Measurements from ENCODE around the gene INSYN2A. TPM values are rescaled to one million over a fixed set of nuclear protein-coding genes. Genes with fewer than 3 reads are reported as not detected.

INSYN2A gene
- total RNA-seq, 1 experiment from 2014 or later: 0.13 TPM

DNA sequence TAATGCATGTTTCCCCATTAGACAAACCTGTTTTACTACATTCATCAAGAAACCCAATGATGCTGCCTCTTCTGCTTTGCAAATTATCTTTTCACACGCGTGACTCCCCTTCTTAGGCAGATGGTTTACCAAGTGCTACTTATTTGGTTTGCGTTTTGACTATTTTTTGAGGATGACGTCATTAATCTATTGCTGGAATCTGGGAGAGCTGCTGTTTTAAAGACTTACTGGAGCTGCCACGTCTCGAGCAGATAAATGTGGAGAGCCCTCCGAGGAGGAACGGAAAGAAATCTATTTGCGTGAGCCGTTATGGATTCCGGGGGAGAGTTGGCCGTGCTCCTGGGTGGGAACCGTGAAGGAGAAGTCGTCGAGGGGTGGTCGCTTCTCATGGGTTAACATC is 19.7 kb downstream of the INSYN2A start (continued):
- TF ChIP-seq, protein P1, sequence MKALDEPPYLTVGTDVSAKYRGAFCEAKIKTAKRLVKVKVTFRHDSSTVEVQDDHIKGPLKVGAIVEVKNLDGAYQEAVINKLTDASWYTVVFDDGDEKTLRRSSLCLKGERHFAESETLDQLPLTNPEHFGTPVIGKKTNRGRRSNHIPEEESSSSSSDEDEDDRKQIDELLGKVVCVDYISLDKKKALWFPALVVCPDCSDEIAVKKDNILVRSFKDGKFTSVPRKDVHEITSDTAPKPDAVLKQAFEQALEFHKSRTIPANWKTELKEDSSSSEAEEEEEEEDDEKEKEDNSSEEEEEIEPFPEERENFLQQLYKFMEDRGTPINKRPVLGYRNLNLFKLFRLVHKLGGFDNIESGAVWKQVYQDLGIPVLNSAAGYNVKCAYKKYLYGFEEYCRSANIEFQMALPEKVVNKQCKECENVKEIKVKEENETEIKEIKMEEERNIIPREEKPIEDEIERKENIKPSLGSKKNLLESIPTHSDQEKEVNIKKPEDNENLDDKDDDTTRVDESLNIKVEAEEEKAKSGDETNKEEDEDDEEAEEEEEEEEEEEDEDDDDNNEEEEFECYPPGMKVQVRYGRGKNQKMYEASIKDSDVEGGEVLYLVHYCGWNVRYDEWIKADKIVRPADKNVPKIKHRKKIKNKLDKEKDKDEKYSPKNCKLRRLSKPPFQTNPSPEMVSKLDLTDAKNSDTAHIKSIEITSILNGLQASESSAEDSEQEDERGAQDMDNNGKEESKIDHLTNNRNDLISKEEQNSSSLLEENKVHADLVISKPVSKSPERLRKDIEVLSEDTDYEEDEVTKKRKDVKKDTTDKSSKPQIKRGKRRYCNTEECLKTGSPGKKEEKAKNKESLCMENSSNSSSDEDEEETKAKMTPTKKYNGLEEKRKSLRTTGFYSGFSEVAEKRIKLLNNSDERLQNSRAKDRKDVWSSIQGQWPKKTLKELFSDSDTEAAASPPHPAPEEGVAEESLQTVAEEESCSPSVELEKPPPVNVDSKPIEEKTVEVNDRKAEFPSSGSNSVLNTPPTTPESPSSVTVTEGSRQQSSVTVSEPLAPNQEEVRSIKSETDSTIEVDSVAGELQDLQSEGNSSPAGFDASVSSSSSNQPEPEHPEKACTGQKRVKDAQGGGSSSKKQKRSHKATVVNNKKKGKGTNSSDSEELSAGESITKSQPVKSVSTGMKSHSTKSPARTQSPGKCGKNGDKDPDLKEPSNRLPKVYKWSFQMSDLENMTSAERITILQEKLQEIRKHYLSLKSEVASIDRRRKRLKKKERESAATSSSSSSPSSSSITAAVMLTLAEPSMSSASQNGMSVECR (CRISPR knock-in tag; IDR thresholded peaks at IDR 0.05; ENCODE audit: borderline replicate concordance): no peak
- TF ChIP-seq OVOL2 (CRISPR knock-in tag; IDR thresholded peaks at IDR 0.05; ENCODE audit: borderline replicate concordance): no peak
- TF ChIP-seq CREB1 (CRISPR knock-in tag; IDR thresholded peaks at IDR 0.05): no peak
- TF ChIP-seq, protein P2, sequence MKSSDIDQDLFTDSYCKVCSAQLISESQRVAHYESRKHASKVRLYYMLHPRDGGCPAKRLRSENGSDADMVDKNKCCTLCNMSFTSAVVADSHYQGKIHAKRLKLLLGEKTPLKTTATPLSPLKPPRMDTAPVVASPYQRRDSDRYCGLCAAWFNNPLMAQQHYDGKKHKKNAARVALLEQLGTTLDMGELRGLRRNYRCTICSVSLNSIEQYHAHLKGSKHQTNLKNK (CRISPR knock-in tag; IDR thresholded peaks at IDR 0.05): no peak
- TF ChIP-seq, protein P3, sequence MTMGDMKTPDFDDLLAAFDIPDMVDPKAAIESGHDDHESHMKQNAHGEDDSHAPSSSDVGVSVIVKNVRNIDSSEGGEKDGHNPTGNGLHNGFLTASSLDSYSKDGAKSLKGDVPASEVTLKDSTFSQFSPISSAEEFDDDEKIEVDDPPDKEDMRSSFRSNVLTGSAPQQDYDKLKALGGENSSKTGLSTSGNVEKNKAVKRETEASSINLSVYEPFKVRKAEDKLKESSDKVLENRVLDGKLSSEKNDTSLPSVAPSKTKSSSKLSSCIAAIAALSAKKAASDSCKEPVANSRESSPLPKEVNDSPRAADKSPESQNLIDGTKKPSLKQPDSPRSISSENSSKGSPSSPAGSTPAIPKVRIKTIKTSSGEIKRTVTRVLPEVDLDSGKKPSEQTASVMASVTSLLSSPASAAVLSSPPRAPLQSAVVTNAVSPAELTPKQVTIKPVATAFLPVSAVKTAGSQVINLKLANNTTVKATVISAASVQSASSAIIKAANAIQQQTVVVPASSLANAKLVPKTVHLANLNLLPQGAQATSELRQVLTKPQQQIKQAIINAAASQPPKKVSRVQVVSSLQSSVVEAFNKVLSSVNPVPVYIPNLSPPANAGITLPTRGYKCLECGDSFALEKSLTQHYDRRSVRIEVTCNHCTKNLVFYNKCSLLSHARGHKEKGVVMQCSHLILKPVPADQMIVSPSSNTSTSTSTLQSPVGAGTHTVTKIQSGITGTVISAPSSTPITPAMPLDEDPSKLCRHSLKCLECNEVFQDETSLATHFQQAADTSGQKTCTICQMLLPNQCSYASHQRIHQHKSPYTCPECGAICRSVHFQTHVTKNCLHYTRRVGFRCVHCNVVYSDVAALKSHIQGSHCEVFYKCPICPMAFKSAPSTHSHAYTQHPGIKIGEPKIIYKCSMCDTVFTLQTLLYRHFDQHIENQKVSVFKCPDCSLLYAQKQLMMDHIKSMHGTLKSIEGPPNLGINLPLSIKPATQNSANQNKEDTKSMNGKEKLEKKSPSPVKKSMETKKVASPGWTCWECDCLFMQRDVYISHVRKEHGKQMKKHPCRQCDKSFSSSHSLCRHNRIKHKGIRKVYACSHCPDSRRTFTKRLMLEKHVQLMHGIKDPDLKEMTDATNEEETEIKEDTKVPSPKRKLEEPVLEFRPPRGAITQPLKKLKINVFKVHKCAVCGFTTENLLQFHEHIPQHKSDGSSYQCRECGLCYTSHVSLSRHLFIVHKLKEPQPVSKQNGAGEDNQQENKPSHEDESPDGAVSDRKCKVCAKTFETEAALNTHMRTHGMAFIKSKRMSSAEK (CRISPR knock-in tag; IDR thresholded peaks at IDR 0.05; ENCODE audit: borderline replicate concordance): no peak
- TF ChIP-seq ZNF416 (CRISPR knock-in tag; IDR thresholded peaks at IDR 0.05): no peak
- TF ChIP-seq FOXJ3 (CRISPR knock-in tag; IDR thresholded peaks at IDR 0.05; ENCODE audit: borderline replicate concordance): no peak
- no peak for TF ChIP-seq GABPB1 (CRISPR knock-in tag; IDR thresholded peaks at IDR 0.05)
- TF ChIP-seq, protein P4, sequence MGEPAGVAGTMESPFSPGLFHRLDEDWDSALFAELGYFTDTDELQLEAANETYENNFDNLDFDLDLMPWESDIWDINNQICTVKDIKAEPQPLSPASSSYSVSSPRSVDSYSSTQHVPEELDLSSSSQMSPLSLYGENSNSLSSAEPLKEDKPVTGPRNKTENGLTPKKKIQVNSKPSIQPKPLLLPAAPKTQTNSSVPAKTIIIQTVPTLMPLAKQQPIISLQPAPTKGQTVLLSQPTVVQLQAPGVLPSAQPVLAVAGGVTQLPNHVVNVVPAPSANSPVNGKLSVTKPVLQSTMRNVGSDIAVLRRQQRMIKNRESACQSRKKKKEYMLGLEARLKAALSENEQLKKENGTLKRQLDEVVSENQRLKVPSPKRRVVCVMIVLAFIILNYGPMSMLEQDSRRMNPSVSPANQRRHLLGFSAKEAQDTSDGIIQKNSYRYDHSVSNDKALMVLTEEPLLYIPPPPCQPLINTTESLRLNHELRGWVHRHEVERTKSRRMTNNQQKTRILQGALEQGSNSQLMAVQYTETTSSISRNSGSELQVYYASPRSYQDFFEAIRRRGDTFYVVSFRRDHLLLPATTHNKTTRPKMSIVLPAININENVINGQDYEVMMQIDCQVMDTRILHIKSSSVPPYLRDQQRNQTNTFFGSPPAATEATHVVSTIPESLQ (CRISPR knock-in tag; IDR thresholded peaks at IDR 0.05): no peak
- TF ChIP-seq, protein P5, sequence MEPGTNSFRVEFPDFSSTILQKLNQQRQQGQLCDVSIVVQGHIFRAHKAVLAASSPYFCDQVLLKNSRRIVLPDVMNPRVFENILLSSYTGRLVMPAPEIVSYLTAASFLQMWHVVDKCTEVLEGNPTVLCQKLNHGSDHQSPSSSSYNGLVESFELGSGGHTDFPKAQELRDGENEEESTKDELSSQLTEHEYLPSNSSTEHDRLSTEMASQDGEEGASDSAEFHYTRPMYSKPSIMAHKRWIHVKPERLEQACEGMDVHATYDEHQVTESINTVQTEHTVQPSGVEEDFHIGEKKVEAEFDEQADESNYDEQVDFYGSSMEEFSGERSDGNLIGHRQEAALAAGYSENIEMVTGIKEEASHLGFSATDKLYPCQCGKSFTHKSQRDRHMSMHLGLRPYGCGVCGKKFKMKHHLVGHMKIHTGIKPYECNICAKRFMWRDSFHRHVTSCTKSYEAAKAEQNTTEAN (CRISPR knock-in tag; IDR thresholded peaks at IDR 0.05): no peak

DNA sequence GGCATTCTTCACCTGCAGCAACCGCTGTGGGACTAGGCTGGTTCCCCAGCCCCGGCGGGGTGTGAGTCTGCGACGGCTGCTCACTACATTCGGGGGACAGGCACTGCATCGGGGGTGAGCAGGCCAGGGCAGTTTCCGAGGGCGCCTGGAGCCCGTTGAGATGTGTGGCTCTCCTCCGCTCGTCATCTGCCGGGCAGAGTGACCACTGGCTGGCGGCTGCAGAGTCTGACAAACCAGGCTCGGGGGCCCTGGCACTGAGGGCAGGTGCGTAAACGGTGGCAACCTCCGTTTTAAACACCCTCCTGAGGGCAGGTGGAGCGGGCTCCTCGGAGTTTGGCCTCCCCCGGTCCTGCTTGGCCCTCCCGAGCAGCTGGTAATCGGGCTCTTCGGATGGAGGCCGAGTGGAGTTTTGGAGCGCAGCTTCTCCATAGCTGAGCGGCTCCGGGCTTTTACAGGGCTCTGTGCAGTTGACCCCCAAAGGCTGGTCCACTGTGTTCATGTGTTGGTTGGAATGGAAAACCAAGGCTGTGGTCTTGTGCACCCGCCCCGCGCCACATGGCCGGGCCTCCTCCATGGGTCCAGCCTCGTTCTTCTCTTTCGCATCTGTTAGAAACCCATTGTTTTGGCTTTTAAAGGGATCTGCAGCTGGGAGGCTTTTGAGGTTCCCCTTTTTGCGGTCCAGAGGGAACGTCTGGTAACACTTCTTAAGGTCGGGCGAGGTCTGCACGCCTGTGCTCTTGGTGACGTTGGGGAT is 20.9 kb downstream of the INSYN2A start:
- H3K27me3 Mint-ChIP-seq (ENCODE audit: low read depth): no peaks in the 10 kb centered on the region
- H3K9me3 Mint-ChIP-seq: no peaks in the 10 kb centered on the region
- no peak for ATAC-seq
- ChIA-PET POLR2A (no interaction called here), CTCF (no interaction called here)
- H3K4me3 Mint-ChIP-seq: no peak overlapping the region
- peaks cover 4% of the 10 kb centered on the region for H3K4me1 Mint-ChIP-seq
- H3K36me3 Mint-ChIP-seq: no peaks in the 10 kb centered on the region
- no peak for DNase-seq (ENCODE audit: low spot score)
- H3K27ac Mint-ChIP-seq: no peak overlapping the region
- TF ChIP-seq, protein P1 (CRISPR knock-in tag; IDR thresholded peaks at IDR 0.05; ENCODE audit: borderline replicate concordance): no peak
- TF ChIP-seq, protein P6, sequence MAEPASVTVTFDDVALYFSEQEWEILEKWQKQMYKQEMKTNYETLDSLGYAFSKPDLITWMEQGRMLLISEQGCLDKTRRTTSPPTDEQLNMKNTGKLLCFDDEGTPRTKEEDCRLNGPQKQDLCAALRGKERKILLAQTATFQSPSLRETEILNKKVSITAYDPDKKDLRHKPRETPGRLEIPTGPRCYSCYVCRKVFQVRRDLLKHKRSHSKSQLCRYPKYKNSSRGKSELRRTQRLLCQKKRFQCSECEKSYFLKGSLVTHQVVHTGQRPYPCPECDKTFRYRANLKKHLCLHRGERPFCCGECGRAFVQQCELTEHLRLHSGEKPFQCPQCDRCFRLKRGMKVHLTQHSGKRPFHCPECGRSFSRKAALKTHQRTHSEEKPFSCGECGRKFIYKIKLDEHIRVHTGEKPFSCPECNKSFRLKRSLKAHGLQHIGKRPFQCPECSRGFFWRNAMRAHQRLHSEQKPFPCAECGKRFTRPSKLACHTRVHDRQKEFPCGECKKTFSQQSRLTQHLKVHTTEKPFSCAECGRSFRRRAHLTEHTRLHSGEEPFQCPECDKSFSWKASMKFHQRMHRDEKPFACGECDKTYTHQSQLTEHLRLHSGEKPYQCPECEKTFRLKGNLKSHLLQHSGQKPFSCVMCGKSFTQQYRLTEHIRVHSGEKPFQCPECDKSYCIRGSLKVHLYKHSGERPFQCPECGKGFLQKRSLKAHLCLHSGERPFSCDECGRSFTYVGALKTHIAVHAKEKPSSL (CRISPR knock-in tag; conservative IDR thresholded peaks at IDR 0.05): no peak
- TF ChIP-seq NR2C2 (CRISPR knock-in tag; IDR thresholded peaks at IDR 0.05) (no peak), ZNF263 (CRISPR knock-in tag; IDR thresholded peaks at IDR 0.05; ENCODE audit: low read depth) (no peak)
- TF ChIP-seq, protein P5 (CRISPR knock-in tag; IDR thresholded peaks at IDR 0.05): no peak
